ENCODE data around the gene RNF212.

Gene RNF212

DNA sequence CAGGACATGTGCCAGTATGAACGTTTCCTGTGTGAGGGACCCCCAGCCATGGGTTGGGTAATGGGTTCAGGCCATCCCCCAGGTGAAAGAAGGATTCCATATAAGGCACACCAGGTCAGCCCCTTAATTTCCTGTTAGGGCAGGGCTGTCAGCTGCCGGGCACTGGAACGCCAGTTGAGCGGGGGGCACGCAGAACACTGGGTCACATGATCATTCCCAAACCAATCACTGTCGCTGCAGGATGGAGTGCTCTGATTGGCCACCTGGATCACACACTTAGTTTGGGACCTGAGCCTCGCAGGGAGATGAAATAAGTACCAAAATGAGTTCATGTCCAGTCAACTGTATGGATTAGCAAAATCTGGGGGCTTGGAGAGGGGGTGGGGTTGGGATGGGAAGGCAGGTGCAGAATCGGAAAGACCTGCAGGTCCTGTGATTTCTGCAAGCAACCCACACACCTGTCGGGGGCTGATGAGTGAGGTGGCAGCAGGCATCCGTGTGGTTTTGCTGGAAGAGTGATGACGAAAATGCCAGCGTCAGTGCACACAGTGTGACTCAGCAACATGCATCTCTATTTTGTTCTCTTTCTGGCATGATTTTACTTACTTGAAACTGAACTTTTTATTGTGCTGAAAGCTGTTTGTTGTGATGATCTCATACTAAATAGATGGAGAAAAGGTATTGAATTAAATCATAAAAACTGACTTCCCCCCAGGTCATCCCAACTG is 32.2 kb downstream of the RNF212 start:
- H2AFZ ChIP-seq (ENCODE audit: low read length) = no peak overlapping the region
- H3K36me3 ChIP-seq (ENCODE audit: insufficient read depth, low read length) = no peaks in the 10 kb centered on the region
- H3K9ac ChIP-seq (ENCODE audit: low read depth, low read length, poor library complexity, severe bottlenecking) = no peak overlapping the region
- no peaks in the 10 kb centered on the region for H4K20me1 ChIP-seq (ENCODE audit: insufficient read depth, low read length, poor library complexity, severe bottlenecking)
- no peaks in the 10 kb centered on the region for H3K79me2 ChIP-seq (ENCODE audit: insufficient read depth, low read length)
- H3K9me2 ChIP-seq (replicated peaks; ENCODE audit: low read depth, low read length) = no peaks in the 10 kb centered on the region
- peaks cover 20% of the 10 kb centered on the region; the same call in 1 of the 2 replicates for H3K9me3 ChIP-seq (ENCODE audit: insufficient read depth, low read depth, low read length)
- no peaks in the 10 kb centered on the region for H3F3A ChIP-seq (ENCODE audit: low read depth)
- H3K4me2 ChIP-seq (ENCODE audit: low read depth, low read length, poor library complexity, severe bottlenecking) = no peak overlapping the region
- no peaks in the 10 kb centered on the region for H3K27me3 ChIP-seq (ENCODE audit: insufficient read depth, low read length, poor library complexity, severe bottlenecking)
- TF ChIP-seq, protein P1, sequence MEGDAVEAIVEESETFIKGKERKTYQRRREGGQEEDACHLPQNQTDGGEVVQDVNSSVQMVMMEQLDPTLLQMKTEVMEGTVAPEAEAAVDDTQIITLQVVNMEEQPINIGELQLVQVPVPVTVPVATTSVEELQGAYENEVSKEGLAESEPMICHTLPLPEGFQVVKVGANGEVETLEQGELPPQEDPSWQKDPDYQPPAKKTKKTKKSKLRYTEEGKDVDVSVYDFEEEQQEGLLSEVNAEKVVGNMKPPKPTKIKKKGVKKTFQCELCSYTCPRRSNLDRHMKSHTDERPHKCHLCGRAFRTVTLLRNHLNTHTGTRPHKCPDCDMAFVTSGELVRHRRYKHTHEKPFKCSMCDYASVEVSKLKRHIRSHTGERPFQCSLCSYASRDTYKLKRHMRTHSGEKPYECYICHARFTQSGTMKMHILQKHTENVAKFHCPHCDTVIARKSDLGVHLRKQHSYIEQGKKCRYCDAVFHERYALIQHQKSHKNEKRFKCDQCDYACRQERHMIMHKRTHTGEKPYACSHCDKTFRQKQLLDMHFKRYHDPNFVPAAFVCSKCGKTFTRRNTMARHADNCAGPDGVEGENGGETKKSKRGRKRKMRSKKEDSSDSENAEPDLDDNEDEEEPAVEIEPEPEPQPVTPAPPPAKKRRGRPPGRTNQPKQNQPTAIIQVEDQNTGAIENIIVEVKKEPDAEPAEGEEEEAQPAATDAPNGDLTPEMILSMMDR (conservative IDR thresholded peaks at IDR 0.05; ENCODE audit: low read length) = no peak
- no peak for TF ChIP-seq EZH2phosphoT487 (IDR thresholded peaks at IDR 0.05; ENCODE audit: borderline replicate concordance)
- H3K4me3 ChIP-seq (ENCODE audit: low read length, poor library complexity, severe bottlenecking) = no peak overlapping the region
- no peaks in the 10 kb centered on the region for H3K4me1 ChIP-seq (ENCODE audit: insufficient read depth, low read length, poor library complexity, severe bottlenecking)

DNA sequence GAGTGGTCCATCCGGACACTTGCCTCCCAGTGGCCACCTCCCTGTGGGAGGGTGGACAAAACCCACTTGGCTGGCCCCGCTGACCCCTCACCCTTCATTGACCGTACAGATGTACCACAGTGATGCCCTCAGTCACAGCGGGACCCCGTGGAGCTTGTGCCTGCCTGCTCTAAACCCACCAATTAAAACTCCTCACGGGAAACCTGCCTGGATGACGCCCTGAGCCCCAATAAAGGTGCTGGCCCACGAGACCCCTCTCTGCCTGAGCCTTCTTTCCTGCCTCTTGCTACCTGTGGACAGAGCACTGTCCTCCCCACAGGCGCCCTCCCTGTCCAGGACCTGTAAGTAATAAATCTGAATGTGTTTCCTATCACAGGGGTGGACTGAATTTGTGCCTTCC is 32.9 kb downstream of the RNF212 start:
- H3K4me3 ChIP-seq (ENCODE audit: low read length, poor library complexity, severe bottlenecking) = no peak overlapping the region
- no peaks in the 10 kb centered on the region for H3K27me3 ChIP-seq (ENCODE audit: insufficient read depth, low read length, poor library complexity, severe bottlenecking)
- no peaks in the 10 kb centered on the region for H3K79me2 ChIP-seq (ENCODE audit: insufficient read depth, low read length)
- H3K36me3 ChIP-seq (ENCODE audit: insufficient read depth, low read length) = no peaks in the 10 kb centered on the region
- no peak overlapping the region for H3K4me2 ChIP-seq (ENCODE audit: low read depth, low read length, poor library complexity, severe bottlenecking)
- H3K9ac ChIP-seq (ENCODE audit: low read depth, low read length, poor library complexity, severe bottlenecking) = no peak overlapping the region
- no peaks in the 10 kb centered on the region for H3K4me1 ChIP-seq (ENCODE audit: insufficient read depth, low read length, poor library complexity, severe bottlenecking)
- no peak for TF ChIP-seq EZH2phosphoT487 (IDR thresholded peaks at IDR 0.05; ENCODE audit: borderline replicate concordance)
- TF ChIP-seq, protein P1 (conservative IDR thresholded peaks at IDR 0.05; ENCODE audit: low read length) = no peak
- H2AFZ ChIP-seq (ENCODE audit: low read length) = no peak overlapping the region
- H3K9me3 ChIP-seq (ENCODE audit: insufficient read depth, low read depth, low read length) = peaks cover 17% of the 10 kb centered on the region; the same call in 1 of the 2 replicates
- no peaks in the 10 kb centered on the region for H3K9me2 ChIP-seq (replicated peaks; ENCODE audit: low read depth, low read length)
- no peaks in the 10 kb centered on the region for H3F3A ChIP-seq (ENCODE audit: low read depth)
- H4K20me1 ChIP-seq (ENCODE audit: insufficient read depth, low read length, poor library complexity, severe bottlenecking) = no peaks in the 10 kb centered on the region

DNA sequence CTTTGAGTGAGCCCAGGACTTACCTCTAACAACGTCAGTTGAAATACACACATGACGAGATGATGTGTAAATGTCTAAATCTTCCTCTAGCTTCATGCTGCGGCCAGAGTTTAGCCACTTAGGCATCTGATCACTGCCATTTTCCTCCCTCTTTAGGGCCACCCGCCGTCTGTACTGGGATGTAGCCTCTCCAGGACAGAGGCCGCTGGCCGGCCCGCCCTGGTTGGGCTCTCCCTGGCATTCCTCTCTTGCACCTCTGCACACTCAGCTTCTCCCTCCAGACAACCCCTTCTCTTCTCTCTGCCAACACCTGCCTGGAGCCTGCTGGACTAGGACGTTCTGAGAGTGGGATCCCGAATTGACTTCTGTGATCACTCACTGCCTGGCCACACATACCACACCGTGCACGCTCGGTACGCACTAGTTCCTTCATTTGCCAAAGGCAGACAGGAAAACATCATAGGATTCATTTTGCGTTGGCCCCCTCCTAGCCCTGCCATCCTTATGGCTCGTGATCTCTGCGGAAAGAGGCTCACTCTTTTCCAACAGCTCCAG is 33.6 kb downstream of the RNF212 start:
- no peak overlapping the region for H3K4me2 ChIP-seq (ENCODE audit: low read depth, low read length, poor library complexity, severe bottlenecking)

More for the DNA sequence above, 33.6 kb downstream of the RNF212 start:
- H3K4me1 ChIP-seq (ENCODE audit: insufficient read depth, low read length, poor library complexity, severe bottlenecking) = no peaks in the 10 kb centered on the region
- H3F3A ChIP-seq (ENCODE audit: low read depth) = no peaks in the 10 kb centered on the region
- H3K9me3 ChIP-seq (ENCODE audit: insufficient read depth, low read depth, low read length) = peaks cover 17% of the 10 kb centered on the region; the same call in 1 of the 2 replicates
- H3K9ac ChIP-seq (ENCODE audit: low read depth, low read length, poor library complexity, severe bottlenecking) = no peak overlapping the region
- TF ChIP-seq EZH2phosphoT487 (IDR thresholded peaks at IDR 0.05; ENCODE audit: borderline replicate concordance) = no peak
- TF ChIP-seq, protein P1 (conservative IDR thresholded peaks at IDR 0.05; ENCODE audit: low read length) = no peak
- no peaks in the 10 kb centered on the region for H4K20me1 ChIP-seq (ENCODE audit: insufficient read depth, low read length, poor library complexity, severe bottlenecking)
- no peak overlapping the region for H2AFZ ChIP-seq (ENCODE audit: low read length)
- no peaks in the 10 kb centered on the region for H3K36me3 ChIP-seq (ENCODE audit: insufficient read depth, low read length)
- H3K4me3 ChIP-seq (ENCODE audit: low read length, poor library complexity, severe bottlenecking) = no peak overlapping the region
- H3K9me2 ChIP-seq (replicated peaks; ENCODE audit: low read depth, low read length) = no peaks in the 10 kb centered on the region
- no peaks in the 10 kb centered on the region for H3K27me3 ChIP-seq (ENCODE audit: insufficient read depth, low read length, poor library complexity, severe bottlenecking)
- no peaks in the 10 kb centered on the region for H3K79me2 ChIP-seq (ENCODE audit: insufficient read depth, low read length)
